ENCODE measurements around the gene ACIN1. TPM values are rescaled to one million over a fixed set of nuclear protein-coding genes. Genes with fewer than 3 reads are reported as not detected.

ACIN1 gene
- total and polyA plus RNA-seq, 2 of the 13 experiments (the other 11 are each of a cell fraction or from before 2014, with no cell fraction given): 165 to 183 TPM

- ChIA-PET POLR2A (interaction anchor here (0.5 to 5.8 kb wide), 4 partner anchors 10 to 346 kb away, joined by 3 to 85 read pairs (median 12); partner anchors contain the start of genes ACIN1 and C14orf119), CTCF (ENCODE audit: low intra/inter-chr PET ratio, low total read pairs) (interaction anchor here (1.6 to 4.1 kb wide), 3 partner anchors 10 to 108 kb away, joined by 4 to 20 read pairs (median 8); no protein-coding TSS in a partner anchor)
- Histone ChIP-seq H3K4me1 (ENCODE audit: insufficient read depth, low read length) (no peaks in the 10 kb centered on the region), H3K9ac (ENCODE audit: insufficient read depth, low read depth, low read length) (no peak overlapping the region), H4K20me1 (ENCODE audit: insufficient read depth, low read length) (peaks cover 9% of the 10 kb centered on the region; the same call in 1 of the 2 replicates), H3K36me3 (replicated peaks in 1 of 2; ENCODE audit: control insufficient read depth in 1 of 2, insufficient read depth in 2 of 2, low read length in 2 of 2) (peaks cover 66 to 99% of the 10 kb centered on the region in 2 experiments), H3K27me3 (ENCODE audit: control insufficient read depth in 1 of 2, insufficient read depth in 2 of 2, low read length in 2 of 2) (no peaks in the 10 kb centered on the region), H2AFZ (ENCODE audit: low read length) (no peak overlapping the region), H3K4me2 (ENCODE audit: low read depth, low read length) (no peak overlapping the region), H3K27ac (ENCODE audit: extremely low read length, insufficient read depth, low read length) (no peak overlapping the region), H3K79me2 (ENCODE audit: insufficient read depth, low read length) (no peaks in the 10 kb centered on the region), H3K4me3 (replicated peaks in 1 of 3; ENCODE audit: insufficient read depth in 1 of 3, low read depth in 2 of 3, low read length in 3 of 3) (no peak overlapping the region), H3K9me3 (ENCODE audit: low read length) (no peaks in the 10 kb centered on the region)
- WGBS (ENCODE audit: low lambda C conversion rate): 67% methylated on average over 2 of the region's 2 CpGs
- no TSS peak for BruUV-seq (replicated peaks)
- peak; percentile 66 for ATAC-seq
- in situ Hi-C loops (cut with HindIII; ENCODE audit: extremely low pct_ligation_motif_present, low pct_unique_long_range_greater_than_20kb): no loop called here
- peak; percentile 76 for DNase-seq (ENCODE audit: low spot score)
- intact Hi-C loops (cut with micrococcal nuclease; ENCODE audit: unreplicated experiment): no loop called here
- FAIRE-seq: no peak
- TF ChIP-seq CBX5 (CRISPR knock-in tag; IDR thresholded peaks at IDR 0.05; ENCODE audit: borderline replicate concordance) (0 out of 2 replicates have a peak, but pooled peaks have one; percentile 47), SAP130 (CRISPR knock-in tag; IDR thresholded peaks at IDR 0.05; ENCODE audit: low read depth) (peak; percentile 40; the same call in 1 of the 2 replicates), MXI1 (IDR thresholded peaks at IDR 0.05; ENCODE audit: borderline replicate concordance, low read depth, low read length) (no peak), CEBPB (IDR thresholded peaks at IDR 0.05; ENCODE audit: borderline replicate concordance, low read depth, low read length) (peak; percentile 29; the same call in 1 of the 2 replicates), CTCF (CRISPR knock-in tag; IDR thresholded peaks at IDR 0.05) (0 out of 2 replicates have a peak, but pooled peaks have one; percentile 13), JUND (CRISPR knock-in tag; IDR thresholded peaks at IDR 0.05) (no peak), RBM22 (optimal IDR thresholded peaks at IDR 0.05; ENCODE audit: low read length) (peak; percentile 57), CEBPG (CRISPR knock-in tag; IDR thresholded peaks at IDR 0.05) (0 out of 2 replicates have a peak, but pooled peaks have one; percentile 23), E2F1 (CRISPR knock-in tag; IDR thresholded peaks at IDR 0.05) (no peak), BCL3 (CRISPR knock-in tag; IDR thresholded peaks at IDR 0.05) (no peak), ZNF24 (IDR thresholded peaks at IDR 0.05) (no peak), RBFOX2 (IDR thresholded peaks at IDR 0.05; ENCODE audit: low read depth, low read length) (0 out of 2 replicates have a peak, but pooled peaks have one; percentile 6), ZBTB33 (CRISPR knock-in tag; IDR thresholded peaks at IDR 0.05) (peak; percentile 57; the same call in 1 of the 2 replicates), POGZ (CRISPR knock-in tag; IDR thresholded peaks at IDR 0.05) (0 out of 2 replicates have a peak, but pooled peaks have one; percentile 20), MBD4 (IDR thresholded peaks at IDR 0.05; ENCODE audit: borderline replicate concordance, low read length) (0 out of 2 replicates have a peak, but pooled peaks have one; percentile 67), ZNF260 (CRISPR knock-in tag; IDR thresholded peaks at IDR 0.05; ENCODE audit: borderline replicate concordance, low read depth) (no peak)
These were observed 16.2 kb downstream of the ACIN1 start for GRCh38 chr14:23078692-23079116.

Measured in HepG2 (cell line).